ENCODE measurements around the gene RASGRF1.

DNA sequence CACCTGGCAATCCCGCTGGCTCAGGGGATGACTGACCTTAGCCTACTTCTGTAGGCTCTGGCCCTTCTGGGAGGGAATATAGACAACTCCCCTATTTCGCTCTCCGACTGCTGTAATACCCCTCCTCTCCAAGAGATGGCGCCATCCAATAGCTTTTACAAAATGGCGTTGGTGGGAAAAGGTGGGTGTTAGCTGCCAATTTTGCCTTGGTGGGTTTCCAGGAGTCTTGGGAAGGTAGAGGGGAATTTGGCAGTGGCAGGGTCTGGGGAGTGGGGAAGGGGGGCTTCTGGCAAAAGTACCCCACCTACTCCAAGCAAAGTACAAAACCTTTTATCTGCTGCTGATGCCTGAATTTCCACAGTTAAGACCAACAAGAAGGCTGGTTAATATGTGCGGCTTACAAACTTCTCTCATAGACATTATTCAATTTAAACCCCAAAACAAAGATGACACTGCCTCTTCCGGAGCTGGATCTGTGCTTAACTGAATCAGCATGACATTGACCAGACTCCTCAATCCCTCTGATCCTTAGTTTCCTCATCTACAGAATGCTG lies 62.1 kb downstream of the RASGRF1 start:
- TF ChIP-seq EZH2phosphoT487 (IDR thresholded peaks at IDR 0.05; ENCODE audit: unreplicated experiment) (no peak), CTCF (conservative IDR thresholded peaks at IDR 0.05; ENCODE audit: low read depth in 2 of 2) (peak; percentile 95 to 98), EZH2 (IDR thresholded peaks at IDR 0.05; ENCODE audit: low read depth, unreplicated experiment) (no peak), JUNB (IDR thresholded peaks at IDR 0.05; ENCODE audit: unreplicated experiment) (no peak)

Measured in GM23338 (cell line).